PFSK-1 (cell line): ENCODE data around the gene PLCD1.

Experiments used
- FOXP2 ChIP-seq: optimal IDR thresholded peaks from 2 replicates; pipeline ENCODE3; 2011; ENCODE audit warnings: borderline replicate concordance, control low read depth, inconsistent platforms; ENCODE audit not compliant: insufficient read depth; ENCODE audit errors: extremely low read length, extremely low read depth
- POLR2AphosphoS5 ChIP-seq: IDR thresholded peaks from 2 replicates; pipeline ENCODE4 v1.6.1; 2012; ENCODE audit warnings: low read depth, mild to moderate bottlenecking, control low read depth, low read length, moderate library complexity
- SIN3A ChIP-seq: IDR thresholded peaks from 2 replicates; pipeline ENCODE4 v1.6.1; 2012; ENCODE audit warnings: mild to moderate bottlenecking, low read length, moderate library complexity, borderline replicate concordance; ENCODE audit not compliant: insufficient read depth
- TAF1 ChIP-seq: IDR thresholded peaks from 2 replicates; pipeline ENCODE4 v1.6.1; 2012; ENCODE audit warnings: low read length, control low read depth, borderline replicate concordance; ENCODE audit not compliant: insufficient read depth
- TF ChIP-seq, protein P1 (sequence below), 2 experiments: IDR thresholded peaks; 2 replicates each; pipeline versions ENCODE4 v1.6.1 to v1.8.0; 2011 to 2012; ENCODE audit warnings: low read depth in 2 of 2, low read length in 2 of 2, control low read depth in 1 of 2, inconsistent platforms in 1 of 2, mild to moderate bottlenecking in 1 of 2, moderate library complexity in 1 of 2; ENCODE audit not compliant: insufficient read depth in 1 of 2

Gene PLCD1

DNA sequence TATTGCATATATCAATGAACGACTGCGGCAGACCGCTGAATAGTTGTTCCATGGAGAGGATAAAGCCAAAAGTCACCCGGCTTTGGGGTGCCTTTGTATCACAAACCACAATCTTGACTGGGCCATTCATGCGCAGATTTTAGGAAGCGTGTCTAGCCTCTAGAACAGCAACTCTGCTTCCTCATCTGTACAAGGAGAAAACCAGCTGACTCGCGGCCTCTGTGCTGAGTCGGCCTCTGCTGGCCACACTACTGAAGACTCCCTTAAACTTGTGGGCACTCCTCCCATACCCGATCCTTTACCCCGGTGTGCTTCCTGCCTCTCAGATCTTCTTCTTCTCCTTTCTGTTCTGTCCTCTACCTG, 10.4 kb upstream of the PLCD1 start:
- TF ChIP-seq POLR2AphosphoS5 (no peak), TAF1 (no peak), SIN3A (no peak), FOXP2 (no peak)
- TF ChIP-seq, protein P1, sequence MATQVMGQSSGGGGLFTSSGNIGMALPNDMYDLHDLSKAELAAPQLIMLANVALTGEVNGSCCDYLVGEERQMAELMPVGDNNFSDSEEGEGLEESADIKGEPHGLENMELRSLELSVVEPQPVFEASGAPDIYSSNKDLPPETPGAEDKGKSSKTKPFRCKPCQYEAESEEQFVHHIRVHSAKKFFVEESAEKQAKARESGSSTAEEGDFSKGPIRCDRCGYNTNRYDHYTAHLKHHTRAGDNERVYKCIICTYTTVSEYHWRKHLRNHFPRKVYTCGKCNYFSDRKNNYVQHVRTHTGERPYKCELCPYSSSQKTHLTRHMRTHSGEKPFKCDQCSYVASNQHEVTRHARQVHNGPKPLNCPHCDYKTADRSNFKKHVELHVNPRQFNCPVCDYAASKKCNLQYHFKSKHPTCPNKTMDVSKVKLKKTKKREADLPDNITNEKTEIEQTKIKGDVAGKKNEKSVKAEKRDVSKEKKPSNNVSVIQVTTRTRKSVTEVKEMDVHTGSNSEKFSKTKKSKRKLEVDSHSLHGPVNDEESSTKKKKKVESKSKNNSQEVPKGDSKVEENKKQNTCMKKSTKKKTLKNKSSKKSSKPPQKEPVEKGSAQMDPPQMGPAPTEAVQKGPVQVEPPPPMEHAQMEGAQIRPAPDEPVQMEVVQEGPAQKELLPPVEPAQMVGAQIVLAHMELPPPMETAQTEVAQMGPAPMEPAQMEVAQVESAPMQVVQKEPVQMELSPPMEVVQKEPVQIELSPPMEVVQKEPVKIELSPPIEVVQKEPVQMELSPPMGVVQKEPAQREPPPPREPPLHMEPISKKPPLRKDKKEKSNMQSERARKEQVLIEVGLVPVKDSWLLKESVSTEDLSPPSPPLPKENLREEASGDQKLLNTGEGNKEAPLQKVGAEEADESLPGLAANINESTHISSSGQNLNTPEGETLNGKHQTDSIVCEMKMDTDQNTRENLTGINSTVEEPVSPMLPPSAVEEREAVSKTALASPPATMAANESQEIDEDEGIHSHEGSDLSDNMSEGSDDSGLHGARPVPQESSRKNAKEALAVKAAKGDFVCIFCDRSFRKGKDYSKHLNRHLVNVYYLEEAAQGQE (IDR thresholded peaks at IDR 0.05; ENCODE audit: insufficient read depth in 1 of 2, low read depth in 2 of 2, low read length in 2 of 2) = no peak

DNA sequence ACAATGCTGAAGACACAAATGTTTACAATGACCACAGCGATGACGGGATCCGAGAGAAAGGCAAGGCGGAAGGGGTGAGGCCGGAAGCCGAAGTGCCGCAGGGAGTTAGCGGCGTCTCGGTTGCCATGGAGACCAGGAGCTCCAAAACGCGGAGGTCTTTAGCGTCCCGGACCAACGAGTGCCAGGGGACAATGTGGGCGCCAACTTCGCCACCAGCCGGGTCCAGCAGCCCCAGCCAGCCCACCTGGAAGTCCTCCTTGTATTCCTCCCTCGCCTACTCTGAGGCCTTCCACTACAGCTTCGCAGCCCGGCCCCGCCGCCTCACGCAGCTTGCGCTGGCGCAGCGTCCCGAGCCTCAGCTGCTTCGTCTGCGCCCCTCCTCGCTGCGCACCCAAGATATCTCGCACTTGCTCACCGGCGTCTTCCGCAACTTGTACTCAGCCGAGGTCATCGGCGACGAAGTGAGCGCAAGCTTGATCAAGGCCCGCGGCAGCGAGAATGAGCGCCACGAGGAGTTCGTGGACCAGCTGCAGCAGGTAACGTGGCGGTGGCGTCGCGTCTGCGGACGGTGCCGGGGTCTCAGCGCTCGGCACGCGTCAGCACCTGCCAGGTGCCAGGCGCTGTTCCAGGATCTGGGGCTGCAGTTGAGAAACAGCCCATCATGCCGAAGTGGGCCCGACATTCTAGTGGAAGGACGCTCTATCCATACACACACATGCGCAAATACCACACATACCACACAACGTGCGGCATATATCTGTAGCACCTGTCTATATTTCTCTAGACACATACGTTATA, 9.9 kb upstream of the PLCD1 start, which contains the start of gene DLEC1:
DLEC1 (plus strand) TSS at position 108 of the 798 bp plus-strand sequence; CDS start at position 126, 18 bp downstream.
- TF ChIP-seq SIN3A = no peak
- no peak for TF ChIP-seq TAF1
- TF ChIP-seq FOXP2 = no peak
- TF ChIP-seq POLR2AphosphoS5 = no peak
- TF ChIP-seq, protein P1 (IDR thresholded peaks at IDR 0.05; ENCODE audit: insufficient read depth in 1 of 2, low read depth in 2 of 2, low read length in 2 of 2) = no peak

DNA sequence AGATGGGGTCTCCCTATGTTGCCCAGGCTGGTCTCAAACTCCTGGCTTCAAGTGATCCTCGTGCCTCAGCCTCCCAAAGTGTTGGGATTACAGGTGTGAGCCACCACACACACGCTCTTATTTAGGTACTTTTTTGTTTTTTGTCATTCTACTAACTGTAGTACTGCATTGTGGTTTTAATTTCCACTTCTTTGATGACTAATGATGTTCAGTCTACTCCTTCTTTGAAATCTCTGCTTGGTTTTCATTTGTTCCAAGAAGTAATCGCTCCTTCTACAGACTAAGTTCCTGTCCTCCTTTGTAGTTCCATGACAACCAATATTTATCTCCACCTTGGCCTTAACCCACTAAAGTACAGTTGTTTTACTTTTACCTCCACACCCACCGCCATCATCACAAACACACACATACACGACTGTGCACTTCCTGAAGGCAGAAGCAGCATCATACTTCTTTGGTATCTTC, 9.0 kb upstream of the PLCD1 start:
- no peak for TF ChIP-seq FOXP2
- no peak for TF ChIP-seq TAF1
- TF ChIP-seq POLR2AphosphoS5 = no peak
- TF ChIP-seq, protein P1 (IDR thresholded peaks at IDR 0.05; ENCODE audit: insufficient read depth in 1 of 2, low read depth in 2 of 2, low read length in 2 of 2) = no peak
- no peak for TF ChIP-seq SIN3A

DNA sequence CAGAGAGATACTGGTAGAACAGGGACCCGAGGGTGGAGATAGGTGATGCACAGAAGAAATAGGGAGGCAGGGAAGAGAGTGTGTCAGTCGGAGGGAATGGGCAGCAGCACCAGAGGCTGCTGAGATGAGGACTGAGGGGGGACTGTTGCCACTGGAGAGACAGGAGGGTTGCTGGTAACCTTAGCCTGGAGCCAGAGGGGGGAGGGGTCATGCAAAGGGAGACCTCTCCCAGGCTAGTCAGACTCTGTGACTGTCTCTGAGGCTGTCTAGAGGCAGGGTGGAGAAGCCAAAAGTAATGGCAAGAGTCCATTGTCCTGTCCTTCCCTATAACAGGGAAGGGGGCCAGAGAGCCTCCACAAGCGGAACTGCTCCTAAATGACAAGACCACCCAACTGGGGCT, 7.5 kb upstream of the PLCD1 start:
- TF ChIP-seq POLR2AphosphoS5 = no peak
- TF ChIP-seq SIN3A = no peak

DNA sequence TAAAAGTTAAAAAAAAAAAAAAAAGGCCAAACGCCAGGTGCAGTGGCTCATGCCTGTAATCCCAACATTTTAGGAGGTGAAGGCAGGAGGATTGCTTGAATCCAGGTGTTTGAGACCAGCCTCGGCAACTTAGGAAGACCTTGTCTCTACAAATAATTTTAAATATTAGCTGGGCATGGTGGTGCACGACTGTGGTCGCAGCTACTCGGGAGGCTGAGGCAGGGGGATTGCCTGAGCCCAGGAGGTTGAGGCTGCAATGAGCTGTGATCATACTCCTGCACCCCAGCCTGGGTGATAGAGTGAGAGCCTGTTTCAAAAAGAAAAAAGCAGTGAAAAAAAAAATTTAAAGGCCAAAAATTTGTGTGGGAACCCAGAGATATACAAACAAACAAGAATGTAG, 6.8 kb upstream of the PLCD1 start:
- TF ChIP-seq SIN3A (no peak), FOXP2 (no peak), TAF1 (no peak), POLR2AphosphoS5 (no peak)
- TF ChIP-seq, protein P1 (IDR thresholded peaks at IDR 0.05; ENCODE audit: insufficient read depth in 1 of 2, low read depth in 2 of 2, low read length in 2 of 2) = no peak
